Activated T-helper 1 cell treated with anti-CD3 and anti-CD28 coated beads, Interleukin-2, amount 50 U/mL, for 16 hours (primary cell): ENCODE measurements around the gene MST1R.

Experiments used
- DNase-seq, 2 donors: peaks; one replicate each; pipeline ENCODE4 v3.0.0-alpha.2; 2020; ENCODE audit warnings: low read depth in 1 of 2, low spot score in 1 of 2

Gene MST1R

DNA sequence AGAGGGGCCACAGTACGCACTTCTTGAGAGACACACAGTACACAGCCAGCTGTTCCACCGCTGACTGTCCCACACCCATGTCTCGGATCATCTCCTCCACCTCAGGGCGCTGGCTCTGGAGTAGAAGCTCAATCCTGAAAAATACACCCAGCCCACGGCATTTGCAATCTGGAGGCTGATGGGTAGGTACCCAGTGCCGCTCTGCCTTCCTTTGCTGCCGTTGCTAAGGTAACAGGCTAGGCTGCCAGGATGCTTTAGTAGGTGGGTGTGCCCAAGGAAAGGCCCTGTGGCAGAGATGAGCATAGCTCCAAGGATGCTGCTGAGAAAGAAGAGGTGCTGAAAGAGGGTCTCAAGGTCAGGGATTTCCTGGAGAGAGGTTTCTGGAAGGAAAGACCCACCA is 61.9 kb downstream of the MST1R start:
- no peak for DNase-seq

DNA sequence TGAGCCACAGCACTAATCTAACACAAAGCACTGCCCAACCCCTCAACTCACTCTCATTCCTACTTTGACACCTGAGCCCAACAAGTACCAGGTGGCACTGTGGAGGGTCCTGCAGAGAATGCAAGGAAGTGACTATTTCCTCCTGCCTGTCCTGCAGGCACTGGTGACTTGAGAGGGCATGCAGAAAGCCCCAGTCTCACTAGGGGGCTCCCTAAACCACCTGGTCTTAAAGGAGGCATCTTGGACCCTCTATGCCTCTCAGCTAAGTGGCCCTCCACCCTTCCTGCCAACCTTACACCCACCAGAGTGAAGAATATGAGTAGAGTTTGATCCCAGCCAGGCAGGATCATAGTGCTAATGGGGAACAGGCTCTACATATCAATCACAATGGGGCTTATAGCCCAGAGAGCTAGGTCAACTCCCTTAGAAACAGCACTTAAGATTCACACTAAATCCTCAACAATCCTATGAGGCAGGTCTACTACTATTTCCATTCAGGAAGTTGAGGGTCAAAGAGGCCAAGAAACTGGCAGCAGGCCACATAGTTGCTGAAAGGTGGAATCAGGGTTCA is 62.5 kb downstream of the MST1R start:
- DNase-seq, result no peak

DNA sequence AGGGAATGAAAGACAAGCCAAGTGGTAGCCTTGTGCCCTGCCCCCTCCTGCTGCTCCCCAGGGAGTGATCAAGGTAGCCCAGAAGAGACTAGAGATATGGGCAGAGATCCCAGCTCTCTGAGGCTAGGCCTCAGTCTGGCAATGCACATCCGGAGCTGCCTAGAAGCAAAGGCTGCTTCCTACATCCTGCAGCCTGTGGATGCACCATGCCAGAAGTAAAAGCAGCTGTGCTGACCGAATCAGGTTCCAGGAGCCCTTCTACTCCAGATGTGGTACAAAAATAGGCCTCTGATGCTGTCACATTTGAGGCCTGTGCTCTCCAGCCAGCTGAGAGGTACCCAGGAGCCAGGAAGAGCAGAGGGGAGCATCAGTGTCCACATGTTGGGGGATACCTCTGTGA is 63.3 kb downstream of the MST1R start:
- DNase-seq, result no peak

DNA sequence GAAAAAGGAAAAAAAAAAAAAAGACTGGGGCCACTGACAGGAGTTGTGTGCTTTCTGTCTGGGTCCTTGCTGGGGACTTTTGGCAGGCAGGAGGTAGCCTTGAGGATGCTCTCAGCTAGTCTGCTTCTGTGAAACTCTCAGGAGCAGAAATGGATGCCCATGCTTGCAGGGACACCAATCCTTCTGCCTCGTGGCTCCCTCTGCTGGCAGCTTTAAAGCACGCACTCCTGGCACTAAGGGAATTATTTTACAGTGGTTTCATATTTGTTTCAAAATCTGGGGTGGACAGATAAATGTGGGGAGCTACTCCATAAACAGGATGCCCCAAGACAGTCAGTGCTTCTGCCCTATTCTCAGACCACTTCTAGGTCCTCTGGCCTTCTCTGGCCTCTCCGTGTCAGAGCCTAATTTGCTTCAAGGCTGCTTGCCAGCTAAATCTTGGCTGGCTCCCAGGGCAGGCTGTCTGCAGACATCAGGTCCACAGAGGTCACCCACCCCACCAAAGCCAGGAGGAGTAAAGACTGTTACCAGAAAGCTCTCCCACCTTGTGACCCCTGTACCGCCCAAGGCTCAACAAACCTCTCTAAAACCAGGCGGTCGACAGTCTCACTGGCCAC is 64.4 kb downstream of the MST1R start:
- DNase-seq, result peak; percentile 61 to 78
